SK-N-SH (cell line): ENCODE data around the gene MAP1LC3B. TPM values are rescaled to one million over a fixed set of nuclear protein-coding genes. Genes with fewer than 3 reads are reported as not detected.

Source experiments
- CTCF ChIA-PET: fragments of 300-600, 350-600 bp; formaldehyde crosslinking; extraction: SDS; loops from one replicate; lab custom pipeline; 2021; lab: Yijun Ruan, JAX
- POLR2A ChIA-PET: fragments of 350-600 bp; sonication (Branson Sonifier 250); formaldehyde crosslinking; extraction: SDS; loops from one replicate; lab custom pipeline; 2020; ENCODE audit warnings: antibody characterized with exemption, inconsistent platforms; lab: Yijun Ruan, JAX
- DNase-seq: peaks from one replicate; pipeline ENCODE4 v3.0.0; 2012
- H2AFZ ChIP-seq: fragments of 200-600 bp; sonication (generic); 2 replicates; pipeline ENCODE4 v1.8.1; 2016; ENCODE audit warnings: antibody characterized with exemption, mild to moderate bottlenecking, low read depth
- H3F3A ChIP-seq: fragments of 200-600 bp; sonication (generic); replicated peaks from 2 replicates; pipeline ENCODE3; 2016; ENCODE audit warnings: antibody characterized with exemption, mild to moderate bottlenecking; ENCODE audit not compliant: insufficient read depth
- H3K27ac ChIP-seq, 2 experiments: fragments of 200-500 bp in 1 of 2; fragments of 200-600 bp in 1 of 2; sonication (Bioruptor generic) in 1 of 2; sonication (generic), shearing (Covaris generic) in 1 of 2; 2 replicates each; pipeline versions ENCODE4 v1.5.1 to v1.6.1; 2014 to 2016; ENCODE audit warnings: low read depth in 2 of 2, inconsistent platforms in 1 of 2, low read length in 1 of 2, mild to moderate bottlenecking in 1 of 2, mixed read lengths in 1 of 2
- H3K27me3 ChIP-seq: fragments of 200-600 bp; sonication (generic), shearing (Covaris generic); 2 replicates; pipeline ENCODE4 v1.6.1; 2016; ENCODE audit warnings: mixed run types; ENCODE audit not compliant: insufficient read depth
- H3K36me3 ChIP-seq, 2 experiments: fragments of 200-500 bp in 1 of 2; fragments of 200-600 bp in 1 of 2; sonication (Bioruptor generic) in 1 of 2; sonication (generic) in 1 of 2; replicated peaks in 1 of 2; 2 replicates each; pipeline versions ENCODE3 to v1.5.1; 2014 to 2016; ENCODE audit warnings: low read length in 1 of 2, mild to moderate bottlenecking in 1 of 2; ENCODE audit not compliant: insufficient read depth in 2 of 2, control insufficient read depth in 1 of 2
- H3K4me1 ChIP-seq, 2 experiments: fragments of 200-500 bp in 1 of 2; fragments of 200-600 bp in 1 of 2; sonication (Bioruptor generic) in 1 of 2; sonication (generic), shearing (Covaris generic) in 1 of 2; 2 replicates each; pipeline versions ENCODE4 v1.5.1 to v1.6.1; 2014 to 2016; ENCODE audit warnings: low read depth in 1 of 2, low read length in 1 of 2, mixed run types in 1 of 2; ENCODE audit not compliant: insufficient read depth in 2 of 2, control insufficient read depth in 1 of 2
- H3K4me2 ChIP-seq: fragments of 200-600 bp; sonication (generic), shearing (Covaris generic); 2 replicates; pipeline ENCODE4 v1.6.1; 2017; ENCODE audit warnings: mixed run types
- H3K4me3 ChIP-seq, 2 experiments: fragments of 200-500 bp in 1 of 2; fragments of 200-600 bp in 1 of 2; sonication (Bioruptor generic) in 1 of 2; sonication (generic), shearing (Covaris generic) in 1 of 2; 2 replicates each; pipeline versions ENCODE4 v1.5.1 to v1.8.1; 2014 to 2016; ENCODE audit warnings: low read depth in 2 of 2, inconsistent platforms in 1 of 2, low read length in 1 of 2, mild to moderate bottlenecking in 1 of 2, mixed read lengths in 1 of 2, moderate library complexity in 1 of 2
- H3K79me2 ChIP-seq: fragments of 200-600 bp; sonication (generic); 2 replicates; pipeline ENCODE4 v1.8.1; 2017; ENCODE audit warnings: mild to moderate bottlenecking; ENCODE audit not compliant: insufficient read depth
- H3K9ac ChIP-seq: fragments of 200-600 bp; sonication (generic); 2 replicates; pipeline ENCODE4 v1.6.1; 2017; ENCODE audit warnings: mixed run types
- H3K9me2 ChIP-seq: fragments of 200-600 bp; sonication (generic); 2 replicates; pipeline ENCODE4 v1.6.1; 2017; ENCODE audit warnings: mixed run types
- H3K9me3 ChIP-seq: fragments of 200-600 bp; sonication (generic); 2 replicates; pipeline ENCODE4 v1.6.1; 2017; ENCODE audit warnings: mixed run types, mild to moderate bottlenecking, moderate library complexity
- H4K20me1 ChIP-seq: fragments of 200-600 bp; sonication (generic); 2 replicates; pipeline ENCODE4 v1.6.1; 2017; ENCODE audit warnings: mild to moderate bottlenecking, mixed run types; ENCODE audit not compliant: insufficient read depth
- ELF1 ChIP-seq: IDR thresholded peaks from 2 replicates; pipeline ENCODE4 v1.4.0; 2012
- EP300 ChIP-seq, 2 experiments: IDR thresholded peaks; 2 replicates each; pipeline versions ENCODE4 v1.4.0 to v1.6.1; 2012; ENCODE audit warnings: borderline replicate concordance in 1 of 2, low read depth in 1 of 2, low read length in 1 of 2
- FOSL2 ChIP-seq: IDR thresholded peaks from 2 replicates; pipeline ENCODE4 v1.4.0; 2012; ENCODE audit warnings: low read depth, mild to moderate bottlenecking, moderate library complexity, borderline replicate concordance
- GATA2 ChIP-seq: sonication (generic); formaldehyde crosslinking; IDR thresholded peaks from 2 replicates; pipeline ENCODE4 v1.5.0; 2020; ENCODE audit warnings: mild to moderate bottlenecking, missing genetic modification reagents
- JUND ChIP-seq: IDR thresholded peaks from 2 replicates; pipeline ENCODE4 v1.4.0; 2012
- MXI1 ChIP-seq: IDR thresholded peaks from 2 replicates; pipeline ENCODE4 v1.6.1; 2012; ENCODE audit warnings: mild to moderate bottlenecking, low read depth, low read length, improper control_type of control experiment
- NFIC ChIP-seq: IDR thresholded peaks from 2 replicates; pipeline ENCODE4 v1.4.0; 2012; ENCODE audit warnings: borderline replicate concordance
- RCOR1 ChIP-seq: fragments of 150-350 bp; IDR thresholded peaks from 2 replicates; pipeline ENCODE4 v1.6.1; 2017; ENCODE audit warnings: antibody characterized with exemption, low read length
- RFX5 ChIP-seq: IDR thresholded peaks from 2 replicates; pipeline ENCODE4 v1.6.1; 2012; ENCODE audit warnings: mild to moderate bottlenecking, improper control_type of control experiment, low read length
- RXRA ChIP-seq: IDR thresholded peaks from 2 replicates; pipeline ENCODE4 v1.4.0; 2012; ENCODE audit warnings: low read depth, mild to moderate bottlenecking, borderline replicate concordance
- TCF12 ChIP-seq: IDR thresholded peaks from 2 replicates; pipeline ENCODE4 v1.4.0; 2012
- USF2 ChIP-seq: fragments of 150-350 bp; IDR thresholded peaks from 2 replicates; pipeline ENCODE4 v1.6.1; 2017; ENCODE audit warnings: antibody characterized with exemption, low read length, low read depth, borderline replicate concordance
- YY1 ChIP-seq: IDR thresholded peaks from 2 replicates; pipeline ENCODE4 v1.4.0; 2012; ENCODE audit warnings: low read depth, mild to moderate bottlenecking
- WGBS: methylation state at CpG from one replicate; pipeline ENCODE4 v1.1.6; 2017; ENCODE audit warnings: low lambda C conversion rate; 5-methylcytosine and 5-hydroxymethylcytosine counted together
- polyA plus RNA-seq, 3 experiments: library from polyadenylated mRNA; depleted of rRNA; stranded (reverse); fragments of >200 nt; gene quantifications; 2 replicates each; pipeline ENCODE4 v1.2.3, GENCODE V29; 2012

MAP1LC3B gene
- polyA plus RNA-seq, 1 of the 3 experiments (the other 2 are of a cell fraction), result 33.7 TPM

- TF ChIP-seq EP300 (IDR thresholded peaks at IDR 0.05; ENCODE audit: borderline replicate concordance in 1 of 2, low read depth in 1 of 2, low read length in 1 of 2), result no peak
- TF ChIP-seq RXRA, result no peak
- no peak for TF ChIP-seq GATA2 (CRISPR knock-in tag)
- TF ChIP-seq NFIC, result no peak
- no peak for TF ChIP-seq ELF1
- no peak for TF ChIP-seq FOSL2
- no peak for TF ChIP-seq RCOR1
- TF ChIP-seq RFX5, result no peak
- Histone ChIP-seq H4K20me1 (peaks cover 16% of the 10 kb centered on the region), H3K4me1 (peaks cover 19 to 23% of the 10 kb centered on the region in 2 experiments), H2AFZ (no peak overlapping the region), H3K27ac (no peak overlapping the region), H3F3A (peaks cover 24% of the 10 kb centered on the region), H3K9ac (no peak overlapping the region), H3K4me3 (no peak overlapping the region), H3K79me2 (peaks cover 77% of the 10 kb centered on the region), H3K27me3 (no peaks in the 10 kb centered on the region), H3K9me2 (no peaks in the 10 kb centered on the region), H3K9me3 (no peaks in the 10 kb centered on the region), H3K36me3 (peaks cover 0 to 6% of the 10 kb centered on the region in 2 experiments), H3K4me2 (no peak overlapping the region)
- WGBS, result 98% methylated on average over 10 of the region's 10 CpGs
- no peak for DNase-seq
- ChIA-PET CTCF (interaction anchor here (0.8 to 1.2 kb wide), 2 partner anchors 25 to 27 kb away, joined by 3 read pairs; no protein-coding TSS in a partner anchor), POLR2A (interaction anchor here (0.6 kb wide), 1 partner anchor 50 kb away, joined by 3 read pairs; no protein-coding TSS in a partner anchor)
These were observed 47.8 kb downstream of the MAP1LC3B start for GRCh38 chr16:87439926-87440325.

GRCh38 chr16:87441886-87442580, 49.9 kb downstream of the MAP1LC3B start:
- no peak overlapping the region for H3K4me3 ChIP-seq
- H3K4me2 ChIP-seq, result no peak overlapping the region
- CTCF ChIA-PET, result interaction anchor here (1.0 to 3.8 kb wide), 4 partner anchors 11 to 25 kb away, joined by 3 to 13 read pairs (median 4); no protein-coding TSS in a partner anchor
- 91% methylated on average over 12 of the region's 12 CpGs for WGBS
- H2AFZ ChIP-seq, result no peak overlapping the region
- H3K36me3 ChIP-seq, result peaks cover 5 to 24% of the 10 kb centered on the region in 2 experiments
- POLR2A ChIA-PET, result no interaction called here
- TF ChIP-seq YY1 (no peak), GATA2 (CRISPR knock-in tag) (no peak), MXI1 (no peak), JUND (no peak), TCF12 (no peak), USF2 (no peak)
- TF ChIP-seq, all 33 proteins: peak for 0
- peak overlapping the region in 1 of 2 experiments; percentile 18; a peak in 1 of 4 replicates for H3K27ac ChIP-seq
- H3K9me3 ChIP-seq, result no peaks in the 10 kb centered on the region
- peaks cover 5% of the 10 kb centered on the region in 2 experiments; a peak in 2 of 4 replicates for H3K4me1 ChIP-seq
- no peak overlapping the region for H3K9ac ChIP-seq
- no peaks in the 10 kb centered on the region for H3K9me2 ChIP-seq
- peaks cover 3% of the 10 kb centered on the region for H4K20me1 ChIP-seq
- H3K79me2 ChIP-seq, result peaks cover 70% of the 10 kb centered on the region
- no peaks in the 10 kb centered on the region for H3K27me3 ChIP-seq
- H3F3A ChIP-seq, result peaks cover 7% of the 10 kb centered on the region
- no peak for DNase-seq
